Adrenal gland (tissue), 12 donors: ENCODE data around the gene ZNF397. TPM values are rescaled to one million over a fixed set of nuclear protein-coding genes. Genes with fewer than 3 reads are reported as not detected.
A peak's percentile ranks its signal among the peaks of the same experiment; 100 is the strongest.

Source experiments
- DNase-seq, 7 donors: peaks; one replicate each; pipeline ENCODE4 v3.0.0-alpha.2; 2019 to 2020
- H3K27ac ChIP-seq, 5 donors: fragments of 200-600 bp; sonication (generic) in 4 of 5; 1 replicate in 3 of 5; 2 replicates in 2 of 5; pipeline versions ENCODE4 v1.5.1 to v1.8.0; 2016 to 2020; ENCODE audit warnings: mild to moderate bottlenecking in 1 of 5
- H3K27me3 ChIP-seq: fragments of 200-600 bp; 2 replicates; pipeline ENCODE4 v1.8.0; 2021
- H3K36me3 ChIP-seq, 2 donors: fragments of 200-600 bp; replicated peaks in 1 of 2; 1 replicate in 1 of 2; 2 replicates in 1 of 2; pipeline versions ENCODE4 v1.5.1 to v1.8.0; 2018 to 2022
- H3K4me1 ChIP-seq, 2 donors: fragments of 200-600 bp; replicated peaks in 1 of 2; 1 replicate in 1 of 2; 2 replicates in 1 of 2; pipeline versions ENCODE4 v1.5.1 to v1.8.0; 2018 to 2021
- H3K4me3 ChIP-seq, 4 donors: fragments of 200-600 bp; sonication (generic) in 3 of 4; one replicate each; pipeline ENCODE4 v1.5.1; 2016 to 2018
- H3K9me3 ChIP-seq, 3 donors: fragments of 200-600 bp; sonication (generic) in 1 of 3; replicated peaks in 1 of 3; 1 replicate in 2 of 3; 2 replicates in 1 of 3; pipeline versions ENCODE4 v1.5.1 to v1.8.0; 2016 to 2021
- CTCF ChIP-seq, 6 experiments: fragments of 450-650 bp in 4 of 6; fragments of 200-600 bp in 2 of 6; sonication (generic) in 1 of 6; IDR thresholded peaks; 1 replicate in 5 of 6; 2 replicates in 1 of 6; pipeline versions ENCODE4 v1.5.1 to v1.8.0; 2016 to 2021; ENCODE audit warnings: antibody characterized with exemption in 6 of 6, mild to moderate bottlenecking in 2 of 6, moderate library complexity in 1 of 6
- POLR2A ChIP-seq, 2 donors: fragments of 450-650 bp; IDR thresholded peaks; one replicate each; pipeline ENCODE4 v1.6.1; 2017; ENCODE audit warnings: antibody characterized with exemption in 2 of 2, mild to moderate bottlenecking in 2 of 2, moderate library complexity in 1 of 2
- WGBS, 4 donors: extraction: QIAGEN DNeasy Blood & Tissue Kit in 2 of 4; methylation state at CpG; one replicate each; pipeline versions ENCODE4 v1.1.5 to v1.1.7; 2013 to 2017; 5-methylcytosine and 5-hydroxymethylcytosine counted together
- intact Hi-C, 2 donors: fragments of 100-400 bp; cut with DNase I; formaldehyde crosslinking; loops; one replicate each; pipeline versions ENCODE4 v1.14.1 to v1.15.0; 2022 to 2023
- polyA plus RNA-seq, 3 donors: library from polyadenylated mRNA; stranded (reverse); fragments of 200-250 nt in 2 of 3; fragments of 350-450 nt in 1 of 3; fragmentation: Illumina TruSeq in 1 of 3; extraction: RNeasy Lipid Tissue Mini Kit (QIAGEN cat#74804) in 1 of 3; gene quantifications; one replicate each; pipeline ENCODE4 v1.2.3, GENCODE V29; 2013 to 2014
- total RNA-seq, 9 donors: library from RNA; depleted of rRNA in 4 of 9; stranded (reverse); fragments of >200 nt in 4 of 9; fragments of 120-200 nt in 1 of 9; fragmentation: NEBNext Ultra II Directional in 1 of 9; extraction: Animal tissue kit (Norgen Biotek cat#: 25700) in 1 of 9; gene quantifications; one replicate each; pipeline versions ENCODE4 v1.1.0 to v1.2.4, GENCODE V29; 2013 to 2023
- donor health status: healthy with polysubstance abuse.
- donor health status: Bipolar disorder and iron deficiency.
- donor health status: DM: yes; HTN: yes; CAD: no.
- donor health status: DM: no; HTN: no; CAD: no.
- donor health status: DM: no; HTN: no; CAD: no.
- donor health status: DM: yes; HTN: yes; CAD: no.

Gene ZNF397
- total and polyA plus RNA-seq, 12 donors, result 11.7 to 38.1 (median 28.9) TPM

GRCh38 chr18:35282353-35282752, 41.5 kb downstream of the ZNF397 start:
- intact Hi-C loops, result no loop called here
- H3K27ac ChIP-seq, result no peak overlapping the region
- TF ChIP-seq POLR2A (IDR thresholded peaks at IDR 0.05) (no peak), CTCF (IDR thresholded peaks at IDR 0.05) (no peak)
- no peak for DNase-seq
- no peaks in the 10 kb centered on the region for H3K27me3 ChIP-seq
- H3K4me3 ChIP-seq, result no peak overlapping the region
- peaks cover 0 to 3% (median 0%) of the 10 kb centered on the region in 3 donors for H3K9me3 ChIP-seq
- WGBS, 4 donors, result 89 to 96% (median 93%) methylated on average over 1 of the region's 1 CpG
- peaks cover 8 to 16% of the 10 kb centered on the region in 2 donors for H3K4me1 ChIP-seq
- no peaks in the 10 kb centered on the region for H3K36me3 ChIP-seq

GRCh38 chr18:35283923-35284794, 43.3 kb downstream of the ZNF397 start:
- Histone ChIP-seq H3K36me3 (no peaks in the 10 kb centered on the region), H3K4me1 (peaks cover 13 to 31% of the 10 kb centered on the region in 2 donors), H3K27ac (no peak overlapping the region), H3K27me3 (no peaks in the 10 kb centered on the region), H3K9me3 (peaks cover 0 to 3% (median 0%) of the 10 kb centered on the region in 3 donors), H3K4me3 (no peak overlapping the region)
- WGBS, 4 donors, result 93 to 96% (median 95%) methylated on average over 5 to 7 of the region's 7 CpGs
- intact Hi-C loops, result no loop called here
- no peak for DNase-seq
- TF ChIP-seq CTCF (IDR thresholded peaks at IDR 0.05) (no peak), POLR2A (IDR thresholded peaks at IDR 0.05) (no peak)

GRCh38 chr18:35284841-35285240, 44.0 kb downstream of the ZNF397 start:
- intact Hi-C loops, result no loop called here
- no peak overlapping the region for H3K27ac ChIP-seq
- H3K9me3 ChIP-seq, result peaks cover 0 to 3% (median 0%) of the 10 kb centered on the region in 3 donors
- H3K27me3 ChIP-seq, result no peaks in the 10 kb centered on the region
- H3K4me3 ChIP-seq, result no peak overlapping the region
- no peak for TF ChIP-seq POLR2A (IDR thresholded peaks at IDR 0.05)
- TF ChIP-seq CTCF (IDR thresholded peaks at IDR 0.05), result no peak
- peaks cover 13 to 32% of the 10 kb centered on the region in 2 donors for H3K4me1 ChIP-seq
- 93 to 100% (median 98%) methylated on average over 1 to 3 of the region's 3 CpGs for WGBS, 4 donors
- DNase-seq, result no peak
- no peaks in the 10 kb centered on the region for H3K36me3 ChIP-seq

GRCh38 chr18:35289293-35289692, 48.5 kb downstream of the ZNF397 start:
- intact Hi-C loops, result no loop called here
- Histone ChIP-seq H3K4me1 (peaks cover 18 to 40% of the 10 kb centered on the region in 2 donors), H3K4me3 (peak overlapping the region; percentile 56 to 80 (median 71)), H3K27ac (peak overlapping the region in 3 of 5 donors; percentile 85 to 94 (median 89)), H3K27me3 (no peaks in the 10 kb centered on the region), H3K9me3 (peaks cover 0 to 3% (median 0%) of the 10 kb centered on the region in 3 donors), H3K36me3 (no peaks in the 10 kb centered on the region)
- 3 to 16% (median 10%) methylated on average over 6 of the region's 6 CpGs for WGBS, 4 donors
- no peak for TF ChIP-seq CTCF (IDR thresholded peaks at IDR 0.05)
- TF ChIP-seq POLR2A (IDR thresholded peaks at IDR 0.05), result no peak
- DNase-seq, result no peak
